HCT116 (cell line): Measurements from ENCODE around the gene ANKMY2.
"Not testable (repeated sequence)": the region's sequence is repeated elsewhere in the genome, so short reads cannot be mapped to it uniquely, and the experiment has no call there.

ENCODE experiments used
- POLR2A ChIP-seq: IDR thresholded peaks from 2 replicates; pipeline ENCODE4 v1.7.0; 2011; ENCODE audit warnings: borderline replicate concordance; ENCODE audit not compliant: insufficient read depth, insufficient read length; ENCODE audit errors: extremely low read depth
- TF ChIP-seq, protein P1 (sequence below), 3 experiments: fragments of 200-600 bp in 1 of 3; sonication (generic) in 1 of 3; IDR thresholded peaks in 2 of 3; conservative IDR thresholded peaks in 1 of 3; 2 replicates each; pipeline ENCODE4 v1.5.1; 2012 to 2017; ENCODE audit warnings: low read depth in 2 of 3, low read length in 2 of 3, antibody characterized with exemption in 1 of 3, borderline replicate concordance in 1 of 3, control low read depth in 1 of 3, mild to moderate bottlenecking in 1 of 3, mixed read lengths in 1 of 3, mixed run types in 1 of 3, moderate library complexity in 1 of 3; ENCODE audit not compliant: insufficient read depth in 1 of 3

DNA sequence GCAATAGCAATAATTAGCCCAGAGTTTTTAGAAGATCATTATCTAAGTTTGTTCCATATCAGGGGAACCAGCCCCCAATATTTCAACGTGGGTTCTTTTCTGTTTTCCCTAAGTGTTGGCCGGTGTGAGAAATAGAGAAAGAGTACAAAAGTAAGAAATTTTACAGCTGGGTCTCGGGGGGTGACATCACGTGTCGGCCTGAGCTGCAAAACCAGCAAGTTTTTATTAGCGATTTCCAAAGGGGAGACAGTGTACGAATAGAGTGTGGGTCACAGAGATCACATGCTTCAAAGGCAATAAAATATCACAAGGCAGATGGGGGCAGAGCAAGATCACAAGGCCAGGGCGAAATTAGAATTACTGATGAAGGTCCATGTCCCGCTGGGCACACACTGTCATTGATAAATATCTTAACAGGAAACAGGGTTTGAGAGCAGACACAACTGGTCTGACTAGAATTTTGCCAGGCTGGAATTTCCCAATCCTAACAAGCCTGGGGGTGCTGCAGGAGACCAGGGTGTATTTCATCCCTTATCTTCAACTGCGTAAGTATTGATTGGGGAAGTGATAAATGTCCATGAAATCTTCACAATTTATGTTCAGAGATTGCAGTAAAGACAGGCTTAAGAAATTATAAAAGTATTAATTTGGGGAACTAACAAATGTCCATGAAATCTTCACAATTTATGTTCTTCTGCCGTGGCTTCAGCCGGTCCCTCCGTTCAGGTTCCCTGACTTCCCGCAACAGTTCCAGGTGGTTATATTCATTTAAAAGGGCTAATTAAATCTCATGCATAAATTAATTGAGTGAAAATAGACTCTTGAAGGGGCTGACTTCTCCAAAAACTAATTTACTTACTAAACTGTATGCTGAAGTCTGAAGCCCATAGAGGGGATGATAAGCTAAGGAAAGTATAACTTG lies 33.4 kb upstream of the ANKMY2 start:
- TF ChIP-seq, protein P1, sequence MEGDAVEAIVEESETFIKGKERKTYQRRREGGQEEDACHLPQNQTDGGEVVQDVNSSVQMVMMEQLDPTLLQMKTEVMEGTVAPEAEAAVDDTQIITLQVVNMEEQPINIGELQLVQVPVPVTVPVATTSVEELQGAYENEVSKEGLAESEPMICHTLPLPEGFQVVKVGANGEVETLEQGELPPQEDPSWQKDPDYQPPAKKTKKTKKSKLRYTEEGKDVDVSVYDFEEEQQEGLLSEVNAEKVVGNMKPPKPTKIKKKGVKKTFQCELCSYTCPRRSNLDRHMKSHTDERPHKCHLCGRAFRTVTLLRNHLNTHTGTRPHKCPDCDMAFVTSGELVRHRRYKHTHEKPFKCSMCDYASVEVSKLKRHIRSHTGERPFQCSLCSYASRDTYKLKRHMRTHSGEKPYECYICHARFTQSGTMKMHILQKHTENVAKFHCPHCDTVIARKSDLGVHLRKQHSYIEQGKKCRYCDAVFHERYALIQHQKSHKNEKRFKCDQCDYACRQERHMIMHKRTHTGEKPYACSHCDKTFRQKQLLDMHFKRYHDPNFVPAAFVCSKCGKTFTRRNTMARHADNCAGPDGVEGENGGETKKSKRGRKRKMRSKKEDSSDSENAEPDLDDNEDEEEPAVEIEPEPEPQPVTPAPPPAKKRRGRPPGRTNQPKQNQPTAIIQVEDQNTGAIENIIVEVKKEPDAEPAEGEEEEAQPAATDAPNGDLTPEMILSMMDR (IDR thresholded peaks at IDR 0.05 in 2 of 3, conservative IDR thresholded peaks at IDR 0.05 in 1 of 3; ENCODE audit: borderline replicate concordance in 1 of 3, insufficient read depth in 1 of 3, low read depth in 2 of 3, low read length in 2 of 3), result not testable (repeated sequence)
- TF ChIP-seq POLR2A, result not testable (repeated sequence)
